Bronchial epithelial cell (primary cell): ENCODE results near the gene MZB1. TPM values are rescaled to one million over a fixed set of nuclear protein-coding genes. Genes with fewer than 3 reads are reported as not detected.
"Not testable (repeated sequence)": the region's sequence is repeated elsewhere in the genome, so short reads cannot be mapped to it uniquely, and the experiment has no call there.

Source experiments
- DNase-seq: peaks from one replicate; pipeline ENCODE4 v3.0.0-alpha.2; 2010; ENCODE audit warnings: low read depth
- FAIRE-seq: peaks from 2 replicates; lab custom pipeline; 2011; peaks lifted over from hg19 to GRCh38; lab: Jason Lieb, UNC
- H3K27me3 ChIP-seq: 2 replicates; pipeline ENCODE4 v1.5.1; 2011; ENCODE audit warnings: low read length; ENCODE audit not compliant: control insufficient read depth, insufficient read depth
- H3K36me3 ChIP-seq: 2 replicates; pipeline ENCODE4 v1.5.1; 2011; ENCODE audit warnings: low read length; ENCODE audit not compliant: control insufficient read depth, insufficient read depth
- H3K4me3 ChIP-seq: 2 replicates; pipeline ENCODE4 v1.5.1; 2011; ENCODE audit warnings: mild to moderate bottlenecking, low read depth, low read length, control low read depth
- total RNA-seq: library from RNA; depleted of rRNA; stranded (reverse); fragments of >200 nt; gene quantifications from 2 replicates; pipeline ENCODE4 v1.2.1, GENCODE V29; 2014
- TF ChIP-seq, protein P1 (sequence below): IDR thresholded peaks from 2 replicates; pipeline ENCODE4 v1.5.1; 2011; ENCODE audit warnings: mild to moderate bottlenecking, moderate library complexity, low read length, control low read depth, inconsistent platforms; ENCODE audit not compliant: insufficient read depth, severe bottlenecking

MZB1 gene
- total RNA-seq, 1 donor from 2014 or later = not detected

DNA sequence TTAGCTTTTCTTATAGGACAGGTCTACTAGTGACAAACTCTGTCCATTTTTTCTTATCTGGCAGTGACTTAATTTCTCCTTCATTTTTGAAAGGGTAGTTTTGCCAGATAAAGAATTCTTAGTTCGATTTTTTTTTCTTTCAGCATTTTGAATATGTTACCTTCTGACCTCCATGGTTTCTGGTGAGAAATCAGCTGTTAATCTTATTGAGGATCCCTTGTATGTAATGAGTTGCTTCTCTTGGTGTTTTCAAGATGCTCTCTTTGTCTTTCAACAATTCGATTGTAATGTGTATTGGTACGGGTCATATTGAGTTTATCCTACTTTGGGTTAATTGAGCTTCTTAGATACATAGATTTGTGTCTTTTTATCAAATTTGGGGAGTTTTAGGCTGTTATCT lies 35.5 kb downstream of the MZB1 start:
- H3K36me3 ChIP-seq = no peaks in the 10 kb centered on the region
- no peak overlapping the region for H3K4me3 ChIP-seq
- no peak for DNase-seq
- H3K27me3 ChIP-seq = no peaks in the 10 kb centered on the region
- TF ChIP-seq, protein P1, sequence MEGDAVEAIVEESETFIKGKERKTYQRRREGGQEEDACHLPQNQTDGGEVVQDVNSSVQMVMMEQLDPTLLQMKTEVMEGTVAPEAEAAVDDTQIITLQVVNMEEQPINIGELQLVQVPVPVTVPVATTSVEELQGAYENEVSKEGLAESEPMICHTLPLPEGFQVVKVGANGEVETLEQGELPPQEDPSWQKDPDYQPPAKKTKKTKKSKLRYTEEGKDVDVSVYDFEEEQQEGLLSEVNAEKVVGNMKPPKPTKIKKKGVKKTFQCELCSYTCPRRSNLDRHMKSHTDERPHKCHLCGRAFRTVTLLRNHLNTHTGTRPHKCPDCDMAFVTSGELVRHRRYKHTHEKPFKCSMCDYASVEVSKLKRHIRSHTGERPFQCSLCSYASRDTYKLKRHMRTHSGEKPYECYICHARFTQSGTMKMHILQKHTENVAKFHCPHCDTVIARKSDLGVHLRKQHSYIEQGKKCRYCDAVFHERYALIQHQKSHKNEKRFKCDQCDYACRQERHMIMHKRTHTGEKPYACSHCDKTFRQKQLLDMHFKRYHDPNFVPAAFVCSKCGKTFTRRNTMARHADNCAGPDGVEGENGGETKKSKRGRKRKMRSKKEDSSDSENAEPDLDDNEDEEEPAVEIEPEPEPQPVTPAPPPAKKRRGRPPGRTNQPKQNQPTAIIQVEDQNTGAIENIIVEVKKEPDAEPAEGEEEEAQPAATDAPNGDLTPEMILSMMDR = no peak
- FAIRE-seq = no peak

DNA sequence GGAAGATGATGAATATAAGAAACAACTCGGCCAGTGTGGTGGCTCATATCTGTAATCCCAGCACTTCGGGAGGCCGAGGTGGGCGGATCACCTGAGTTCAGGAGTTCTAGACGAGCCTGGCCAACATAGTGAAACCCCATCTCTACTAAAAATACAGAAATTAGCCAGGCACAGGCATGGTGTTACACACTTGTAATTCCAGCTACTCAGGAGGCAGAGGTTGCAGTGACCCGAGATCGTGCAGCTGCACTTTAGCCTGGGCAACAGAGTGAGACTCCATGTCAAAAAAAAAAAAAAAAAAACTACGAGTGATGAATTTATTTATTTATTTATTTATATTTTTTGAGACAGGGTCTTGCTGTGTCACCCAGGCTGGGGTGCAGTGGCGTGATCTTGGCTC lies 41.9 kb downstream of the MZB1 start:
- not testable (repeated sequence) for H3K4me3 ChIP-seq, DNase-seq, H3K36me3 ChIP-seq, FAIRE-seq, H3K27me3 ChIP-seq

DNA sequence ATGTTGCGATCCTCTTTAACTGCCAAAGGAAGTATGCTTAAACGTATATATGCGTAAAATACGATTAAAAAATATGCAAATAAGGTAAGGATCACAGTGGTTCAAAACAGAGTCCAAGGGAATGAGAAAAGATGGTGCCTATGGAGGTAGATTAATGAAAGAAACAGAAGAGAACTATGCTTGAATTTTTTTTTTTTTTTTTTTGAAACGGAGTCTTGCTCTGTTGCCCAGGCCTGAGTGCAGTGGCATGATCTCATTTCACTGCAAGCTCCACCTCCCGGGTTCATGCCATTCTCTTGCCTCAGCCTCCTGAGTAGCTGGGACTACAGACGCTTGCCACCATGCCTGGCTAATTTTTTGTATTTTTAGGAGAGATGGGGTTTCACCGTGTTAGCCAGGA lies 44.3 kb downstream of the MZB1 start:
- not testable (repeated sequence) for H3K4me3 ChIP-seq, H3K36me3 ChIP-seq, H3K27me3 ChIP-seq, FAIRE-seq, DNase-seq

DNA sequence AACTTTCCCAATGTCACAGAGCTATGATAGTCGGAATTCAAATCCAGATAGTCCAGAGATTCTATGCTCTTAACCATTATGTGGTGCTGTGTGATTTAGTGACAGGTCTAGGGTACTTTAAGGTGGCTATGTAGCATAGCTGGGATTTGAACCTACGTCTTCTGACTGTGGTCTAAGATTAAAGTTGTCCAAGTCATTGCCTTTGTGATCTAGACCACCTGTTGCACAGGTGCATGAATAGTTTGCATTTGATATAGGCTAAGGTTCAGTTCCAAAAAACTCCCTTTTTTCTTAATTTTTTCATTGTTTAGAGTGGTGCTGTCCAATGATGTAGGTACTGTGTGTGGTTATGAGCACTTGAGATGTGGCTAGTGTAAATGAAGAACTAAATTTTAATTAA lies 45.5 kb downstream of the MZB1 start:
- TF ChIP-seq, protein P1 = no peak
- no peak overlapping the region for H3K4me3 ChIP-seq
- DNase-seq = no peak

DNA sequence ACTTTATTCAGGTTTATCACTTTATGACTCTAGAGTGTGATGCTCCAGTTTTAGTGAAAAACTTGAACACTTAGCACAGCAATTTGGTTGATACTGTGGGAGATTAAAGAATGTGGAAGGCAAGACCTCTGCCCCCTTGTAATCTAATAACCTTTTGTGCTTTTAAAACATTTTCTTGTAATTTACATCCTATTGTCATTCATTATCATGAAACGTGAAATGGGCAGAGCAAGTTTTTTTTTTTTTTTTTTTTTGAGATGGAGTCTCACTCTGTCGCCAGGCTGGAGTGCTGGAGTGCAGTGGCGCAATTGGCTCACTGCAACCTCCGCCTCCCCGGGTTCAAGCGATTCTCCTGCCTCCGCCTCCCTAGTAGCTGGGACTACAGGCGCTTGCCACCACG lies 46.2 kb downstream of the MZB1 start:
- DNase-seq (no peak), FAIRE-seq (no peak)
- no peaks in the 10 kb centered on the region for H3K27me3 ChIP-seq
- H3K4me3 ChIP-seq = no peak overlapping the region
- no peaks in the 10 kb centered on the region for H3K36me3 ChIP-seq
- TF ChIP-seq, protein P1 = no peak

More for the DNA sequence above, 45.5 kb downstream of the MZB1 start:
- FAIRE-seq = no peak
- H3K27me3 ChIP-seq = no peaks in the 10 kb centered on the region
- H3K36me3 ChIP-seq = no peaks in the 10 kb centered on the region

DNA sequence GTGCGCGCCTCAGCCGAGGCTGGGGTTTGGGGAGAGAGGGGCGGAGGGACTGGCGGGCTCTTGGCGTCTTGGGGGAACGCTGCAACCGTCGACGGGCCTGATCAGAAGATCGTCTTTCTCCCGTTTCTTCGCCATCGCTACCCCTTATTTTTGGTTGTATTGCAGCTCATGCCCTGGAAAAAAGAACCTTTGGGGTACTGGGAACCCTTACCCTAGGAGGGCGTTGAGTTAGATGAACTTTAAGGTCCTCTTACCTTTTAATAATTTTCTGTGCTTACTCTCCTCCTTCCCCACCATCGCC lies 47.3 kb downstream of the MZB1 start:
- DNase-seq (no peak), FAIRE-seq (no peak)
- H3K36me3 ChIP-seq = no peaks in the 10 kb centered on the region
- peak overlapping the region; percentile 100 for H3K4me3 ChIP-seq
- no peaks in the 10 kb centered on the region for H3K27me3 ChIP-seq
- TF ChIP-seq, protein P1 = no peak

DNA sequence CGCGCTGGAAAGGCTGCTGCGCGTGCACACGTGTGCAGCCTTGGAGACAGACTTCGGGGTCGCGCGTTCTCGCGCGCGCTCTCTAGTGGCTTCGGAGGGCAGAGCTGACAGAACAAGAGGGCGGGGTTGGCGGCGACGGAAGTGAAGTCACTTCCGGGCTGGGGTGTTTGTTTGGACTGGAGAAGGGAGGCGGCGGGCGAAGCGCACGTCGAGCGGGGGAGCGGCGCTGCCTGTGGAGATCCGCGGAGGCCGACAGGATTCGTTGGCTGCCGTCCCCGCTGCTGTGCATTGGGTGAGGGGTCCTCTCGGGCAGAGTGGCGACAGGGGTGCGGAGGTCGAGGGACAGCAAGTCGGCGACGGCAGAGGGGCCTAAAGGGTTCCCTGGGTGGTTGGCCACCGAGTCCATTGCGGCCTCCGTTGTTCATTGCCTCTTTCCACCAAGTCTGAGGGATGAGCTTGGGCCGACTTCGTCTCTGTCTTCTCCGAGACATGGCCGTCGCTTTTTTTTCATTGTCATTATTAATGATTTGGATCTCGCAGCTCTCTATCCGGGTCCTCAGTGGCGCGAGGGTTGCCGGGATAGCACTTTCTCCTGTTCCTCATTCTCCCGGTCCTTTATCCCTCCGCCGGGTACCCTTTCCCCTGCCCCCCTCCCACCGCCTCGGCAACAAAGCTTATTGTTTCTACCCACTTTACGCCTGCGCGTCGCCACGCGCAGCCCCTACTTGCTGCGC lies 47.9 kb downstream of the MZB1 start, which contains the start of gene PAIP2:
TSS of gene PAIP2 (plus strand) at position 166 of the 734 bp plus-strand sequence. CDS start 21,931 bp downstream, outside the sequence.
- no peaks in the 10 kb centered on the region for H3K27me3 ChIP-seq
- no peak for FAIRE-seq
- DNase-seq = peak; percentile 92
- TF ChIP-seq, protein P1 = peak; percentile 87
- H3K4me3 ChIP-seq = peak within 1 kb of the TSS; percentile 100
- no peaks in the 10 kb centered on the region for H3K36me3 ChIP-seq
